Measurements from ENCODE around the gene PRKACB.

DNA sequence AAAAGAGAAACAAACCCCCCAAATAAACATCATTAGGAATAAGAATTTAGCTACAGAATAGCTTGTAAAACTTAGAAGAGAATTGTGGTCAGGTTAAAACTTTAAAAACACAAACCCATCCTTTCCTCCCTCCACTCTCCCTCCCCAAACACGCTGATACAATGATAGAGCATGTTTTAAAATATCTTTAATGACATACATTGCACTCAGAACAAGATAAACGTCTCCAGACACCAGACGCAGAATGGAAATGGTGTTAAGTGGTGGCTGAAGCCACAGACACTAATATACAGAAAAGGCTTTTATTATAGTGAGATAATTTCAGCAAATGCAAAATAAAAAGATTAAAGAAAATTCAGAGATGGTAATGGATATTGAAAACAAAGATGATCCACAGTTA lies 98.6 kb downstream of the PRKACB start:
- TF ChIP-seq, protein P1, sequence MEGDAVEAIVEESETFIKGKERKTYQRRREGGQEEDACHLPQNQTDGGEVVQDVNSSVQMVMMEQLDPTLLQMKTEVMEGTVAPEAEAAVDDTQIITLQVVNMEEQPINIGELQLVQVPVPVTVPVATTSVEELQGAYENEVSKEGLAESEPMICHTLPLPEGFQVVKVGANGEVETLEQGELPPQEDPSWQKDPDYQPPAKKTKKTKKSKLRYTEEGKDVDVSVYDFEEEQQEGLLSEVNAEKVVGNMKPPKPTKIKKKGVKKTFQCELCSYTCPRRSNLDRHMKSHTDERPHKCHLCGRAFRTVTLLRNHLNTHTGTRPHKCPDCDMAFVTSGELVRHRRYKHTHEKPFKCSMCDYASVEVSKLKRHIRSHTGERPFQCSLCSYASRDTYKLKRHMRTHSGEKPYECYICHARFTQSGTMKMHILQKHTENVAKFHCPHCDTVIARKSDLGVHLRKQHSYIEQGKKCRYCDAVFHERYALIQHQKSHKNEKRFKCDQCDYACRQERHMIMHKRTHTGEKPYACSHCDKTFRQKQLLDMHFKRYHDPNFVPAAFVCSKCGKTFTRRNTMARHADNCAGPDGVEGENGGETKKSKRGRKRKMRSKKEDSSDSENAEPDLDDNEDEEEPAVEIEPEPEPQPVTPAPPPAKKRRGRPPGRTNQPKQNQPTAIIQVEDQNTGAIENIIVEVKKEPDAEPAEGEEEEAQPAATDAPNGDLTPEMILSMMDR (IDR thresholded peaks at IDR 0.05 in 2 of 3, conservative IDR thresholded peaks at IDR 0.05 in 1 of 3; ENCODE audit: borderline replicate concordance in 1 of 3, insufficient read depth in 1 of 3, low read depth in 2 of 3, low read length in 2 of 3), result no peak
- TF ChIP-seq POLR2AphosphoS5 (IDR thresholded peaks at IDR 0.05; ENCODE audit: low read depth, low read length) (no peak), EZH2phosphoT487 (IDR thresholded peaks at IDR 0.05; ENCODE audit: borderline replicate concordance) (no peak), EZH2 (IDR thresholded peaks at IDR 0.05) (no peak), CEBPB (IDR thresholded peaks at IDR 0.05; ENCODE audit: low read depth) (no peak), YY1 (IDR thresholded peaks at IDR 0.05; ENCODE audit: extremely low read depth, insufficient replicate concordance, low read depth, low read length) (no peak), POLR2A (IDR thresholded peaks at IDR 0.05; ENCODE audit: borderline replicate concordance, extremely low read depth, insufficient read depth, insufficient read length) (no peak), SP1 (IDR thresholded peaks at IDR 0.05; ENCODE audit: low read depth) (no peak), RAD21 (IDR thresholded peaks at IDR 0.05; ENCODE audit: low read depth) (no peak), TCF7L2 (IDR thresholded peaks at IDR 0.05; ENCODE audit: borderline replicate concordance, extremely low read depth, insufficient read depth, insufficient read length) (no peak), JUND (IDR thresholded peaks at IDR 0.05) (no peak)
- TF ChIP-seq, protein P2, sequence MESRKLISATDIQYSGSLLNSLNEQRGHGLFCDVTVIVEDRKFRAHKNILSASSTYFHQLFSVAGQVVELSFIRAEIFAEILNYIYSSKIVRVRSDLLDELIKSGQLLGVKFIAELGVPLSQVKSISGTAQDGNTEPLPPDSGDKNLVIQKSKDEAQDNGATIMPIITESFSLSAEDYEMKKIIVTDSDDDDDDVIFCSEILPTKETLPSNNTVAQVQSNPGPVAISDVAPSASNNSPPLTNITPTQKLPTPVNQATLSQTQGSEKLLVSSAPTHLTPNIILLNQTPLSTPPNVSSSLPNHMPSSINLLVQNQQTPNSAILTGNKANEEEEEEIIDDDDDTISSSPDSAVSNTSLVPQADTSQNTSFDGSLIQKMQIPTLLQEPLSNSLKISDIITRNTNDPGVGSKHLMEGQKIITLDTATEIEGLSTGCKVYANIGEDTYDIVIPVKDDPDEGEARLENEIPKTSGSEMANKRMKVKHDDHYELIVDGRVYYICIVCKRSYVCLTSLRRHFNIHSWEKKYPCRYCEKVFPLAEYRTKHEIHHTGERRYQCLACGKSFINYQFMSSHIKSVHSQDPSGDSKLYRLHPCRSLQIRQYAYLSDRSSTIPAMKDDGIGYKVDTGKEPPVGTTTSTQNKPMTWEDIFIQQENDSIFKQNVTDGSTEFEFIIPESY (IDR thresholded peaks at IDR 0.05; ENCODE audit: extremely low read depth, insufficient replicate concordance, low read length), result no peak
- TF ChIP-seq, protein P3, sequence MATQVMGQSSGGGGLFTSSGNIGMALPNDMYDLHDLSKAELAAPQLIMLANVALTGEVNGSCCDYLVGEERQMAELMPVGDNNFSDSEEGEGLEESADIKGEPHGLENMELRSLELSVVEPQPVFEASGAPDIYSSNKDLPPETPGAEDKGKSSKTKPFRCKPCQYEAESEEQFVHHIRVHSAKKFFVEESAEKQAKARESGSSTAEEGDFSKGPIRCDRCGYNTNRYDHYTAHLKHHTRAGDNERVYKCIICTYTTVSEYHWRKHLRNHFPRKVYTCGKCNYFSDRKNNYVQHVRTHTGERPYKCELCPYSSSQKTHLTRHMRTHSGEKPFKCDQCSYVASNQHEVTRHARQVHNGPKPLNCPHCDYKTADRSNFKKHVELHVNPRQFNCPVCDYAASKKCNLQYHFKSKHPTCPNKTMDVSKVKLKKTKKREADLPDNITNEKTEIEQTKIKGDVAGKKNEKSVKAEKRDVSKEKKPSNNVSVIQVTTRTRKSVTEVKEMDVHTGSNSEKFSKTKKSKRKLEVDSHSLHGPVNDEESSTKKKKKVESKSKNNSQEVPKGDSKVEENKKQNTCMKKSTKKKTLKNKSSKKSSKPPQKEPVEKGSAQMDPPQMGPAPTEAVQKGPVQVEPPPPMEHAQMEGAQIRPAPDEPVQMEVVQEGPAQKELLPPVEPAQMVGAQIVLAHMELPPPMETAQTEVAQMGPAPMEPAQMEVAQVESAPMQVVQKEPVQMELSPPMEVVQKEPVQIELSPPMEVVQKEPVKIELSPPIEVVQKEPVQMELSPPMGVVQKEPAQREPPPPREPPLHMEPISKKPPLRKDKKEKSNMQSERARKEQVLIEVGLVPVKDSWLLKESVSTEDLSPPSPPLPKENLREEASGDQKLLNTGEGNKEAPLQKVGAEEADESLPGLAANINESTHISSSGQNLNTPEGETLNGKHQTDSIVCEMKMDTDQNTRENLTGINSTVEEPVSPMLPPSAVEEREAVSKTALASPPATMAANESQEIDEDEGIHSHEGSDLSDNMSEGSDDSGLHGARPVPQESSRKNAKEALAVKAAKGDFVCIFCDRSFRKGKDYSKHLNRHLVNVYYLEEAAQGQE (IDR thresholded peaks at IDR 0.05; ENCODE audit: low read depth), result no peak

All from HCT116 (cell line).